22Rv1 (cell line): ENCODE measurements around the gene KCNIP4.

Experiments used
- H3K27ac ChIP-seq: fragments of 450-650 bp; 2 replicates; pipeline ENCODE4 v1.5.1; 2017
- ZFX ChIP-seq: fragments of 450-650 bp; IDR thresholded peaks from 2 replicates; pipeline ENCODE4 v1.6.1; 2017; ENCODE audit warnings: antibody characterized with exemption, borderline replicate concordance
- TF ChIP-seq, protein P1 (sequence below): fragments of 450-650 bp; IDR thresholded peaks from 2 replicates; pipeline ENCODE4 v1.5.1; 2017; ENCODE audit warnings: mild to moderate bottlenecking

KCNIP4 gene

GRCh38 chr4:21155367-21155766 lies 793.2 kb downstream of the KCNIP4 start:
- TF ChIP-seq, protein P1, sequence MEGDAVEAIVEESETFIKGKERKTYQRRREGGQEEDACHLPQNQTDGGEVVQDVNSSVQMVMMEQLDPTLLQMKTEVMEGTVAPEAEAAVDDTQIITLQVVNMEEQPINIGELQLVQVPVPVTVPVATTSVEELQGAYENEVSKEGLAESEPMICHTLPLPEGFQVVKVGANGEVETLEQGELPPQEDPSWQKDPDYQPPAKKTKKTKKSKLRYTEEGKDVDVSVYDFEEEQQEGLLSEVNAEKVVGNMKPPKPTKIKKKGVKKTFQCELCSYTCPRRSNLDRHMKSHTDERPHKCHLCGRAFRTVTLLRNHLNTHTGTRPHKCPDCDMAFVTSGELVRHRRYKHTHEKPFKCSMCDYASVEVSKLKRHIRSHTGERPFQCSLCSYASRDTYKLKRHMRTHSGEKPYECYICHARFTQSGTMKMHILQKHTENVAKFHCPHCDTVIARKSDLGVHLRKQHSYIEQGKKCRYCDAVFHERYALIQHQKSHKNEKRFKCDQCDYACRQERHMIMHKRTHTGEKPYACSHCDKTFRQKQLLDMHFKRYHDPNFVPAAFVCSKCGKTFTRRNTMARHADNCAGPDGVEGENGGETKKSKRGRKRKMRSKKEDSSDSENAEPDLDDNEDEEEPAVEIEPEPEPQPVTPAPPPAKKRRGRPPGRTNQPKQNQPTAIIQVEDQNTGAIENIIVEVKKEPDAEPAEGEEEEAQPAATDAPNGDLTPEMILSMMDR: no peak
- no peak for TF ChIP-seq ZFX
- H3K27ac ChIP-seq: no peak overlapping the region

DNA sequence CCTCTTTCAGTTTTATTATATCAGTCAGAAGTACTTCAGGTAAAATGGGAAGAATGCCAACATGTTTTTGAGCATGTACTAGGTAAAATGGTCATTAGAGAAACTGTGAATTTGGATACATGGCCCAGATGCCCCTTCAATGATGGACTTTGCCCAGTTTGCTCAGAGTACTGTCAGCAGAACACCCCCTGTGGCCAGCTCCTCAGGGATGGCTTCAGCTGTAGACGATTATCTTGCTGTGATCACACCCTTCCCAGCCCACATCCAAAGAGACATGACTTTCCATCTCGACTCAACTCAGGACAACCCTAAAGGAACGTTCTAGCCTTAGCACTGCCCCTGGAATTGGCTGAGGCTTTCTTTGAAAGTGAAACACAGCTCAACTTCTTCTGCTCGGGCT lies 809.2 kb downstream of the KCNIP4 start:
- TF ChIP-seq ZFX: no peak
- TF ChIP-seq, protein P1: no peak
- H3K27ac ChIP-seq: no peak overlapping the region

GRCh38 chr4:21136051-21136630 lies 812.4 kb downstream of the KCNIP4 start:
- TF ChIP-seq, protein P1: no peak
- no peak for TF ChIP-seq ZFX
- H3K27ac ChIP-seq: no peak overlapping the region

- TF ChIP-seq, protein P1: peak; percentile 31
- no peak for TF ChIP-seq ZFX
- no peak overlapping the region for H3K27ac ChIP-seq
Measured at GRCh38 chr4:21134994-21135393, 813.6 kb downstream of the KCNIP4 start.

GRCh38 chr4:21130606-21131005 lies 818.0 kb downstream of the KCNIP4 start:
- H3K27ac ChIP-seq: no peak overlapping the region
- TF ChIP-seq ZFX: no peak
- TF ChIP-seq, protein P1: no peak

DNA sequence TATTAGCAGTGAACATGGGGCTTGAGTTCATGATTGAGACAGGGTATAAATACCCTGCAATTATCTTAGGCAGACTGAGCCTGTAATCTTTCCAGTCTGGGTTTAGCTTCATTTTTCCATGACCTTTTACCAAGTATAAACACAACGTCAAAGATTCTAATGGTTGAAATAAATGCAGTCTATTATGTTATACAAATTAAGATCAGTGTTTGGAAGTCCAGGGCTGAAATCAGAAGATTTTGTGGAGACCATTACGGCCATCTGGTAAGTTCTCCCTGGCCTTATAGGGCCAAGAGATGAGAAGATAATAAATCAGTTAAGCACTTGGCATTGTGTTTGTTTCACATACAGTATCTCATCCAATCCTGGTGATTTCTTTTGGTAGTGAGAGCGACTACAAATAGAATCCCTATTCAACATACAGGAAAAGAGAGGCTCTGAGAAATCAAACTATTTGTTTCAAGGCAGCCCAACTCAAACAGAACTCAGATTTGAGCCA lies 822.5 kb downstream of the KCNIP4 start:
- H3K27ac ChIP-seq: no peak overlapping the region
- TF ChIP-seq ZFX: no peak
- TF ChIP-seq, protein P1: no peak

- TF ChIP-seq, protein P1: no peak
- no peak for TF ChIP-seq ZFX
- H3K27ac ChIP-seq: no peak overlapping the region
Measured at GRCh38 chr4:21118301-21118700, 830.3 kb downstream of the KCNIP4 start.
